Endothelial cell (in vitro differentiated cells): ENCODE results near the gene B9D1. TPM values are rescaled to one million over a fixed set of nuclear protein-coding genes. Genes with fewer than 3 reads are reported as not detected.

ENCODE experiments used
- DNase-seq: peaks from one replicate; pipeline ENCODE4 v3.0.0; 2021; ENCODE audit warnings: low spot score
- H3K27ac Mint-ChIP-seq: one replicate; pipeline ENCODE4 v1.8.0; 2021; ENCODE audit warnings: mixed read lengths, inconsistent platforms; ENCODE audit not compliant: unreplicated experiment
- H3K27me3 Mint-ChIP-seq: one replicate; pipeline ENCODE4 v1.8.0; 2021; ENCODE audit warnings: mild to moderate bottlenecking, moderate library complexity, mixed read lengths, inconsistent platforms; ENCODE audit not compliant: unreplicated experiment
- H3K36me3 Mint-ChIP-seq: one replicate; pipeline ENCODE4 v1.8.0; 2021; ENCODE audit warnings: mild to moderate bottlenecking, low read depth, mixed read lengths, inconsistent platforms; ENCODE audit not compliant: unreplicated experiment
- H3K4me1 Mint-ChIP-seq: one replicate; pipeline ENCODE4 v1.8.0; 2021; ENCODE audit warnings: mild to moderate bottlenecking, mixed read lengths, inconsistent platforms; ENCODE audit not compliant: unreplicated experiment
- H3K4me3 Mint-ChIP-seq: one replicate; pipeline ENCODE4 v1.8.0; 2021; ENCODE audit warnings: mild to moderate bottlenecking, mixed read lengths, inconsistent platforms; ENCODE audit not compliant: unreplicated experiment
- H3K9me3 Mint-ChIP-seq: one replicate; pipeline ENCODE4 v1.8.0; 2021; ENCODE audit warnings: mixed read lengths, inconsistent platforms; ENCODE audit not compliant: unreplicated experiment
- total RNA-seq: library from RNA; stranded (reverse); fragmentation: NEBNext Ultra II Directional; extraction: Animal tissue kit (Norgen Biotek cat#: 25700); gene quantifications from one replicate; pipeline ENCODE4 v1.2.1, GENCODE V29; 2021; ENCODE audit not compliant: unreplicated experiment
- TF ChIP-seq, protein P1 (sequence below): fragments of 200-600 bp; sonication (generic); IDR thresholded peaks from one replicate; pipeline ENCODE4 v1.5.0; 2021; ENCODE audit warnings: antibody characterized with exemption; ENCODE audit not compliant: unreplicated experiment

The B9D1 gene
- total RNA-seq, 1 donor from 2014 or later, result 6.2 TPM

DNA sequence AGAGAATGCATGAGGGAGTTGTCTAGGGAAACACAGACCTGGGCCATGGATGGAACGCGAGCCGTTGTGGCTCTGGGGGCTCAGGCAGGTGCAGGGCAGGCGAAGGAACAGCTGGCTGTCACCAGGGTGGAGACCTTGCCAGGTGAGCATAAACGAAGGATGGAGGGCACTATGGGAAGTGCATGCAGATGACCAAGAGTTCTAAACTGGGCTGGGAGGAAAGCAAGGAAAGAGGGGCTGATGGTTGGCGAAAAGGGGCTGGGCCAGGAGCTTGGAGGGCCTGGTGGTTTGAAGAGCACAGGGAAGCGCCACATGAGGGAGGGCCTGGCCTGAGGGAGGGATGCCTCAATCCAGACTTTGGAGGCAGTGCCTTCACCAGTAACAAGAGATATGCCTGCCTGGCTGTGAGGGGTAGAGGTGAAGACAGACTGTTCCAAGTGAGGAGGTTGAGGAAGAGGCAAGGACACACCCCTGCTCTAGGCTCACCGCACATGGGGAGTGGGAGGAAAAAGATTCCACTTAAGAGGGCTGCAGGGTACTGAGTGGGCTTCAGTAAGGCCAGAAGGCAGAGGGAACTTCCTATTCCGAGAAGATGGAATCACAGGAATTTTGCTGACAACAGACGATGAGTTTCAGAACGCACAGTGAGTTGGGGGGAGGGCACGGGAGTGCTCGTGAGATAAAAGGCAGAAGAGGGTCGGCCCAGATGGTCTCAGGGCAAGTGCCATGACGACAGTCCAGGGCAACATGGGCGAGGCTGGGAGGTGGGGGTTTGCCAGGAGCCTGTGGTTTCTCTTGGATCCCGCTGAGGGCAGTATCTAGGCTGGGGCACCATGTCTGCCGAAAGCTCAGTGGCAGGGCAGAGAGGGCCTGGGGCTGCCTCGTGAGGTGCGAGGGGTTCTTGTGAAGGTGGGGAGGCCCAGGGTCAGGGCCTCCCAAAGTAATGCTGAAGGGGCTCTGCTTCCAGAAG, 20.6 kb downstream of the B9D1 start:
- Mint-ChIP-seq H3K4me3 (peak overlapping the region; percentile 61), H3K27ac (peak overlapping the region; percentile 18), H3K36me3 (peaks cover 13% of the 10 kb centered on the region), H3K9me3 (no peaks in the 10 kb centered on the region), H3K4me1 (peaks cover 13% of the 10 kb centered on the region), H3K27me3 (peaks cover 11% of the 10 kb centered on the region)
- TF ChIP-seq, protein P1, sequence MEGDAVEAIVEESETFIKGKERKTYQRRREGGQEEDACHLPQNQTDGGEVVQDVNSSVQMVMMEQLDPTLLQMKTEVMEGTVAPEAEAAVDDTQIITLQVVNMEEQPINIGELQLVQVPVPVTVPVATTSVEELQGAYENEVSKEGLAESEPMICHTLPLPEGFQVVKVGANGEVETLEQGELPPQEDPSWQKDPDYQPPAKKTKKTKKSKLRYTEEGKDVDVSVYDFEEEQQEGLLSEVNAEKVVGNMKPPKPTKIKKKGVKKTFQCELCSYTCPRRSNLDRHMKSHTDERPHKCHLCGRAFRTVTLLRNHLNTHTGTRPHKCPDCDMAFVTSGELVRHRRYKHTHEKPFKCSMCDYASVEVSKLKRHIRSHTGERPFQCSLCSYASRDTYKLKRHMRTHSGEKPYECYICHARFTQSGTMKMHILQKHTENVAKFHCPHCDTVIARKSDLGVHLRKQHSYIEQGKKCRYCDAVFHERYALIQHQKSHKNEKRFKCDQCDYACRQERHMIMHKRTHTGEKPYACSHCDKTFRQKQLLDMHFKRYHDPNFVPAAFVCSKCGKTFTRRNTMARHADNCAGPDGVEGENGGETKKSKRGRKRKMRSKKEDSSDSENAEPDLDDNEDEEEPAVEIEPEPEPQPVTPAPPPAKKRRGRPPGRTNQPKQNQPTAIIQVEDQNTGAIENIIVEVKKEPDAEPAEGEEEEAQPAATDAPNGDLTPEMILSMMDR, result no peak
- no peak for DNase-seq

DNA sequence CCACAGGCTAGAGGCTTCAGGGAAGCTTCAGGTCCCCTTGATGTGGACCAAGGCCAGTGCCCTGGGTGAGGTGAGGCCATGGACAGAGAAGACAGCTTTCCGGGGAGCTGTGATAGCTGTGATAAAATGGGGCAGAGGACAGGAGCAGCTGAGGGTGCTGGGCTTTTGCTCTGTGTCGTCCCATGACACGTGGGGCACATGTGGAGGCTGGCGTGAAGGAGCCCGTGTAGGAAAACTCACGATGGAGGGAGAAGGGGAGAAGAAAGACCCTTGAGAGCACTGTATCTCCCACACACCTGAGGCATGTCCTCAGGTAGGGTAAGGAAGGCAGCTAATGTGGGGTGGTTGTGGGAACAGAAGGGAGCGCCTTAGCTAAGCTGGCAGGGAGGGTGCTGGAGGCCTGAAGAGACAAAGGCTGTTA, 21.3 kb downstream of the B9D1 start:
- peaks cover 13% of the 10 kb centered on the region for H3K36me3 Mint-ChIP-seq
- peaks cover 13% of the 10 kb centered on the region for H3K4me1 Mint-ChIP-seq
- TF ChIP-seq, protein P1, result no peak
- H3K4me3 Mint-ChIP-seq, result no peak overlapping the region
- no peak overlapping the region for H3K27ac Mint-ChIP-seq
- no peaks in the 10 kb centered on the region for H3K9me3 Mint-ChIP-seq
- no peak for DNase-seq
- H3K27me3 Mint-ChIP-seq, result peaks cover 11% of the 10 kb centered on the region

DNA sequence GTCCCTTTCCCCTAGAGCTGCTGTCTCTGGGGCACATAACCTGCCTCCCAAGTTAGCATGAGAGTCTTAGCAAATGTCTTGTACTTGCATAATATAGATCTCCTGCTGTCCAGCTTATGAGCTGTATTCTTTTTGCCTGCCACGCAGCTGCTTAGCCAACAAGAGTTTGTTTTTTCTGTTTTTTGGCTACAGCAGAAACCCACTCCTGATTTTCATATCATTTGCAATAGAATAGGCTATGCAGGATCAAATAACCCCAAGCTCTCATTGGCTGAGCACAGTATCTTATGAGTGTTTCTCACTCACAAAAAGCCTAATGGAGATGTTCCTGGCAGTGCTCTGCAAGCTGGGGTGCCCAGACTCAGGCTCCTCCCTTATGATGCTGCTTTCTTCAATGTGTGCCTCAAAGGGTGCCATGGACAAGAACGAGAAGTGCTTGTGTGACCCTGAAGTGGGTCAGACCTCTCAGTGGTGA, 23.1 kb downstream of the B9D1 start:
- H3K4me3 Mint-ChIP-seq, result no peak overlapping the region
- H3K27ac Mint-ChIP-seq, result no peak overlapping the region
- H3K9me3 Mint-ChIP-seq, result no peaks in the 10 kb centered on the region
- DNase-seq, result no peak
- TF ChIP-seq, protein P1, result no peak
- H3K36me3 Mint-ChIP-seq, result peaks cover 13% of the 10 kb centered on the region
- peaks cover 11% of the 10 kb centered on the region for H3K27me3 Mint-ChIP-seq
- H3K4me1 Mint-ChIP-seq, result peaks cover 13% of the 10 kb centered on the region

DNA sequence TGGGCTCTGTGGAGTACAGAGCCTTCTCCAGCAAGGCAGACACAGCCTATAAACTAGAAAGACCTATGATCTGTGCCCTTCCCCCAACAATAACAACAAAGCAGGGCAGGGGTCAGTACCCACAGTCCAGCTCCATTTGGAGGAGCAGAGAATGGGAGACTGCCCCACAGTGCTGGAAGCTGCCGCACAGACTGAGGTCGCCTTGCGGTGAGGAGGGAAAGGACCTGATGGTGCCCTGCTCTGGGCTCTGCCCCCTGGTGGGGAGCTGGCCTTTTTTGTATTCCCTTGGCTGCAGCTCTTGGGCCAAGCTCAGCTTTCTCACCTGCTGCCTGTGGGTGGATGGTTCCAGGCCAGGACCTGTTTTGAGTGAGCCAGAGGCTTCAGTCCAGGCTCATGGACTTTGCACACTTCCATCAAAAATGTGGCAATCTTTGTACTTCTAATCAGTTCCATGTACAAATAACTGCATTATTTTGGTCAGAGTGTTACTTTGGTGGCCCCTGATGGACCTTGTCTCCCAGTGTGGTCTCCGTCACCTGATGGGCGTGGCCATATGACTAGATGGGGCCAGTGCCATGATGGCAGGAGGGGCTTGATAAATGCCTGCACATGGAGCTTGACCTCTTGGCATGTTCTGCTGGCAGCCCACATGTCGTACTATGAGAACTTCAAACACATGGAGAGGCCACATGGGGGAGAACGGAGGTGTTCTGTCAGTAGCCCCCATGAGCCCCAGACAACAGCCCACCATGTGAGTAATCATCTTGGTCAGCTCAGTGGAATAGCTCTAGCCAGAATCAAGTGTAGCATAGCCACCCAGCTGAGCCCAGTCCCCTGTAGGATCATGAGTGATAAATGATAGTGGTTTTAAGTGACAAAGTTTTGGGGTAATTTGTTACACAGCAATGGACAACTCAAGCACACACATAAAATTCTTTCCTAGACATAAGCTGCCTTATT, 24.2 kb downstream of the B9D1 start:
- peaks cover 13% of the 10 kb centered on the region for H3K4me1 Mint-ChIP-seq
- peak; percentile 77 for DNase-seq
- H3K27me3 Mint-ChIP-seq, result peaks cover 11% of the 10 kb centered on the region

More for the DNA sequence above, 24.2 kb downstream of the B9D1 start:
- no peak overlapping the region for H3K4me3 Mint-ChIP-seq
- H3K9me3 Mint-ChIP-seq, result no peaks in the 10 kb centered on the region
- TF ChIP-seq, protein P1, result peak; percentile 72
- peaks cover 13% of the 10 kb centered on the region for H3K36me3 Mint-ChIP-seq
- H3K27ac Mint-ChIP-seq, result peak overlapping the region; percentile 13
